ENCODE results near the gene BAD. TPM values are rescaled to one million over a fixed set of nuclear protein-coding genes. Genes with fewer than 3 reads are reported as not detected.

Gene BAD
- total RNA-seq, 1 donor from 2014 or later = 43.6 TPM

DNA sequence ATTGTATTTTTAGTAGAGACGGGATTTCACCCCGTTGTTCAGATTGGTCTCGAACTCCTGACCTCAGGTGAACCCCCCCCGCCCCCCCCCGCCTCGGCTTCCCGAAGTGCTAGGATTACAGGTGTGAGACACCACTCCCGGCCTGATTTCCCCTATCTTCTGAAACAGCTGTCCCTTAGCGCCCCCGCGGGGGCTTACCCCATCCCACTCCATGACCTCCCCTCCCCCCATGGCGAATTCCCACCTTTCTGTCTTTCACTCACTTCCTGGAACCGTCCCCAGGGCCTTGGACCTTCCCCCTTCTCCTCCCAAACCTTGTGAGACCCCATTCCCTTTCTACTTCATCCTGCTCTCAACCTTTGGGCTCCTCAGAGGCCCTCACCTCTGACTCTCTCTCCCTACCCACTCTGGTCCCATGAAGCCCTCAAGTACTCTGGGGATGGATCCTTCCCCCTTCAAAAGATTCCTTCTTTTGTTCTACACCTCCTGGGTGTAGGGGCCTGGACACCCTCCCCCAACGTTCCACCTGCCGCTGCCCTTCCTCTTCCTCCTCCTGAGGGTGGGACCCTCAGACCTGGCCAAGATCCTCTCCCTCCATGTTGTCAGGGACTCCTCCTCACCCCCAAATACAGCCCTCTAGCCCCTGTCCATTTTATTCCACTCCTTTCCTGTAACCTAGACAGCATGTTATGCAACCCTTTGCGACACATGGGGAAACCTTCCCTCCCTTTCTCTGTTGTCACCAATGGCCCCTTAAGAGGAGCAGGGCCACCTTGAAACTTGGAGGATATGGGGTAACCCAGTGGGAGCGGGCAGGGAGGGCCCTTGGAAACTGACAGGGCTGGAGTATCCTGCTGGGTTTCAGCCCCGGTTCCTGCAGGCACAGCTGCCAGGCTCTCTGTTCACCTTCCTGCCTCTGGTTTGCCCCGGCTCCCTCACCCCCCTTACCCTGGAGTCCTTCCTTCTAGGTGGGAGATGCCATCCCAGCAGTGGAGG lies 34.6 kb upstream of the BAD start:
- Histone ChIP-seq H4K20me1 (ENCODE audit: insufficient read depth, low read length) (peaks cover 28% of the 10 kb centered on the region), H3K9ac (ENCODE audit: low read length) (peak overlapping the region; percentile 91), H3K79me2 (ENCODE audit: insufficient read depth, low read length) (peaks cover 28% of the 10 kb centered on the region), H3K27me3 (ENCODE audit: insufficient read depth, low read length) (no peaks in the 10 kb centered on the region), H3K9me3 (ENCODE audit: insufficient read depth, low read depth, low read length) (no peaks in the 10 kb centered on the region), H3K4me2 (ENCODE audit: low read length) (peak overlapping the region; percentile 99), H3K4me1 (ENCODE audit: insufficient read depth, low read length) (peaks cover 7% of the 10 kb centered on the region), H3K36me3 (ENCODE audit: insufficient read depth, low read length) (peaks cover 3% of the 10 kb centered on the region), H3K4me3 (ENCODE audit: insufficient read depth, low read depth, low read length) (peak overlapping the region; percentile 84), H3K27ac (ENCODE audit: low read depth, low read length) (no peak overlapping the region), H2AFZ (ENCODE audit: low read depth, low read length) (no peak overlapping the region)
- Mint-ChIP-seq H3K36me3 (ENCODE audit: low read depth, unreplicated experiment) (peaks cover 22% of the 10 kb centered on the region), H3K9me3 (ENCODE audit: unreplicated experiment) (no peaks in the 10 kb centered on the region), H3K27ac (ENCODE audit: unreplicated experiment) (peak overlapping the region; percentile 91), H3K4me3 (ENCODE audit: unreplicated experiment) (peak overlapping the region; percentile 96), H3K27me3 (ENCODE audit: low read depth, unreplicated experiment) (no peaks in the 10 kb centered on the region), H3K4me1 (ENCODE audit: low read depth, unreplicated experiment) (peaks cover 23% of the 10 kb centered on the region)
- no peak for DNase-seq (ENCODE audit: low read depth)
- TF ChIP-seq EZH2 (IDR thresholded peaks at IDR 0.05; ENCODE audit: insufficient read depth, low read length) (no peak), CTCF (IDR thresholded peaks at IDR 0.05; ENCODE audit: insufficient read depth, low read depth, low read length) (no peak)
- FAIRE-seq = no peak

GRCh38 chr11:64317961-64318765 lies 33.7 kb upstream of the BAD start, which contains the start of gene PRDX5:
Gene PRDX5 (plus strand): TSS chr11:64318121. CDS start chr11:64318216, 95 bp downstream.
- H3K79me2 ChIP-seq (ENCODE audit: insufficient read depth, low read length) = peaks cover 28% of the 10 kb centered on the region
- H3K27me3 ChIP-seq (ENCODE audit: insufficient read depth, low read length) = no peaks in the 10 kb centered on the region
- H3K9me3 Mint-ChIP-seq (ENCODE audit: unreplicated experiment) = no peaks in the 10 kb centered on the region
- peak within 1 kb of the TSS; percentile 99 for H3K4me2 ChIP-seq (ENCODE audit: low read length)
- H3K27ac Mint-ChIP-seq (ENCODE audit: unreplicated experiment) = peak within 1 kb of the TSS; percentile 95
- peak; percentile 87 for DNase-seq (ENCODE audit: low read depth)
- H3K4me1 ChIP-seq (ENCODE audit: insufficient read depth, low read length) = peaks cover 7% of the 10 kb centered on the region
- no peak for TF ChIP-seq CTCF (IDR thresholded peaks at IDR 0.05; ENCODE audit: insufficient read depth, low read depth, low read length)
- TF ChIP-seq EZH2 (IDR thresholded peaks at IDR 0.05; ENCODE audit: insufficient read depth, low read length) = no peak
- H3K27me3 Mint-ChIP-seq (ENCODE audit: low read depth, unreplicated experiment) = no peaks in the 10 kb centered on the region
- no peaks in the 10 kb centered on the region for H3K9me3 ChIP-seq (ENCODE audit: insufficient read depth, low read depth, low read length)
- FAIRE-seq = no peak
- H3K4me3 ChIP-seq (ENCODE audit: insufficient read depth, low read depth, low read length) = peak within 1 kb of the TSS; percentile 84
- peaks cover 28% of the 10 kb centered on the region for H4K20me1 ChIP-seq (ENCODE audit: insufficient read depth, low read length)
- peaks cover 22% of the 10 kb centered on the region for H3K36me3 Mint-ChIP-seq (ENCODE audit: low read depth, unreplicated experiment)
- H3K36me3 ChIP-seq (ENCODE audit: insufficient read depth, low read length) = peaks cover 3% of the 10 kb centered on the region
- peak within 1 kb of the TSS; percentile 96 for H3K4me3 Mint-ChIP-seq (ENCODE audit: unreplicated experiment)
- peak within 1 kb of the TSS; percentile 91 for H3K9ac ChIP-seq (ENCODE audit: low read length)
- H2AFZ ChIP-seq (ENCODE audit: low read depth, low read length) = peak within 1 kb of the TSS; percentile 82
- peaks cover 23% of the 10 kb centered on the region for H3K4me1 Mint-ChIP-seq (ENCODE audit: low read depth, unreplicated experiment)
- peak within 1 kb of the TSS; percentile 94 for H3K27ac ChIP-seq (ENCODE audit: low read depth, low read length)

Measured in astrocyte (in vitro differentiated cells and primary cell).